GM21528 (cell line): ENCODE measurements around the gene LY6G6D.
"Not testable (repeated sequence)": the region's sequence is repeated elsewhere in the genome, so short reads cannot be mapped to it uniquely, and the experiment has no call there.

Source experiments
- ATAC-seq: cut with Tn5 transposase; IDR thresholded peaks from one replicate; pipeline ENCODE4 v1.9.1; 2021; ENCODE audit warnings: mild to moderate bottlenecking, moderate library complexity; ENCODE audit not compliant: unreplicated experiment, low FRiP score

The LY6G6D gene

GRCh38 chr6:31691564-31692108, 23.5 kb upstream of the LY6G6D start:
- ATAC-seq: no peak

- ATAC-seq: no peak
These were observed 22.8 kb upstream of the LY6G6D start for GRCh38 chr6:31692353-31692752.

GRCh38 chr6:31692886-31693285, 22.3 kb upstream of the LY6G6D start:
- no peak for ATAC-seq

- no peak for ATAC-seq
These were observed 21.6 kb upstream of the LY6G6D start for GRCh38 chr6:31693535-31693934.

GRCh38 chr6:31697555-31697954, 17.6 kb upstream of the LY6G6D start:
- no peak for ATAC-seq

- no peak for ATAC-seq
These were observed 14.3 kb upstream of the LY6G6D start for GRCh38 chr6:31700740-31701401.

- no peak for ATAC-seq
These were observed 13.3 kb upstream of the LY6G6D start for GRCh38 chr6:31701666-31702404.

GRCh38 chr6:31702405-31702818, 12.7 kb upstream of the LY6G6D start:
- no peak for ATAC-seq

GRCh38 chr6:31702819-31703716, 12.1 kb upstream of the LY6G6D start, which contains the start of gene ABHD16A:
ABHD16A (minus strand) TSS chr6:31703324; CDS start chr6:31703281, 43 bp downstream.
- ATAC-seq: peak; percentile 86

GRCh38 chr6:31705931-31706330, 9.2 kb upstream of the LY6G6D start:
- ATAC-seq: no peak

GRCh38 chr6:31706599-31706998, 8.5 kb upstream of the LY6G6D start, which contains the start of gene LY6G6F:
LY6G6F (plus strand) TSS chr6:31706866; CDS start chr6:31706907, 41 bp downstream.
- ATAC-seq: no peak

GRCh38 chr6:31707701-31708100, 7.4 kb upstream of the LY6G6D start:
- ATAC-seq: no peak

- no peak for ATAC-seq
These were observed 6.9 kb upstream of the LY6G6D start for GRCh38 chr6:31708224-31708623.

GRCh38 chr6:31709157-31709556, 6.0 kb upstream of the LY6G6D start:
- not testable (repeated sequence) for ATAC-seq

GRCh38 chr6:31710523-31711219, 4.5 kb upstream of the LY6G6D start:
- ATAC-seq: no peak

- no peak for ATAC-seq
These were observed 3.9 kb upstream of the LY6G6D start for GRCh38 chr6:31711233-31711632.

- no peak for ATAC-seq
These were observed 2.9 kb upstream of the LY6G6D start for GRCh38 chr6:31712296-31712695.

- no peak for ATAC-seq
These were observed 1.7 kb upstream of the LY6G6D start for GRCh38 chr6:31713465-31713864.

- ATAC-seq: no peak
These were observed 1.0 kb upstream of the LY6G6D start for GRCh38 chr6:31713991-31714684.
